BLaER1 (cell line): ENCODE measurements around the gene HHAT.

Experiments
- H3K27ac ChIP-seq: shearing (Covaris generic); formaldehyde crosslinking; 2 replicates; pipeline ENCODE4 v1.8.1; 2022
- H3K27me3 ChIP-seq: shearing (Covaris generic); formaldehyde crosslinking; 2 replicates; pipeline ENCODE4 v1.8.1; 2022
- H3K36me3 ChIP-seq: shearing (Covaris generic); formaldehyde crosslinking; 2 replicates; pipeline ENCODE4 v1.8.1; 2022
- H3K4me1 ChIP-seq: shearing (Covaris generic); formaldehyde crosslinking; 2 replicates; pipeline ENCODE4 v1.8.1; 2022
- H3K4me2 ChIP-seq: shearing (Covaris generic); formaldehyde crosslinking; 2 replicates; pipeline ENCODE4 v1.8.1; 2022
- H3K4me3 ChIP-seq: shearing (Covaris generic); formaldehyde crosslinking; 2 replicates; pipeline ENCODE4 v1.8.1; 2022
- H3K9ac ChIP-seq: shearing (Covaris generic); formaldehyde crosslinking; 2 replicates; pipeline ENCODE4 v1.8.1; 2022
- H3K9me3 ChIP-seq: shearing (Covaris generic); formaldehyde crosslinking; 2 replicates; pipeline ENCODE4 v1.8.1; 2022
- H4K20me1 ChIP-seq: shearing (Covaris generic); formaldehyde crosslinking; 2 replicates; pipeline ENCODE4 v1.8.1; 2022
- Cebpa-rat ChIP-seq: shearing (Covaris generic); IDR thresholded peaks from 2 replicates; pipeline ENCODE4 v1.8.1; 2022

The HHAT gene

DNA sequence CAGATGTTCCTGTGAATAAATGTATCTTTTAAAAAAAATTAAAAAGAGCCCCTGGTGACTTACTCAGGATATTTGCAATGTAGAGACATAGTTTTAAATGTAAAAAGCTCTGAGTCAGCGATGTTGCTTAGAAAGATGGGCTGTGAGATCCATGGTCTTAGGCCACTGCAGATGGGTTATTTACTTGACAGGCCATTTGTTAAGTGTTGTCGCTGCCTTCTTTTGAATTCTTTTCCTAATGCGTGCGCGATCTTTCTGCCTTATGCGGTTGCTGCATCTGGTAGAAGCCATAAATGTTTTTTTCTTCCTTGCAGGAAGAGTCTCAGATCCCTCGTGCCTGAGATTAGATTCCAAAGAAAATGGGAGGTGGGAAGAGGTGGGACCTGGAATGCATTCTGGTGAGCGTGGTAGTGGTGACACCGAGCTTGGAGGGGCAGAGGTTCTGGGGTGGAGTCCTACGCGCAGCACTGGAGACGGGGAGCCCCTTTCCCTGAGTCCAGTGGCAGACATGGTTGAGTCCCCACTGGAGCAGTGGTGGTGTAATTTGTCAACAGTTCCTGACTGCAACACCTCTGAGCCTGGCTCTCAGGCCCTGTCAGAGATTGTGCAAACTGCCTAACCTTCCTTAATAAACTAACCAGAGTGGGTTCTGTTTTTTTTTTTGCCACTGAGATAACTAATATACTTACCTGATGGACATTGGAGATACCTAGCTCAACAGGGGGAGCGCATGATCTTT lies 197.2 kb downstream of the HHAT start:
- Histone ChIP-seq H4K20me1 (no peaks in the 10 kb centered on the region), H3K9me3 (no peaks in the 10 kb centered on the region), H3K4me2 (no peak overlapping the region), H3K4me3 (no peak overlapping the region), H3K36me3 (no peaks in the 10 kb centered on the region), H3K9ac (no peak overlapping the region), H3K4me1 (no peaks in the 10 kb centered on the region), H3K27me3 (no peaks in the 10 kb centered on the region), H3K27ac (no peak overlapping the region)
- TF ChIP-seq Cebpa-rat, result no peak

DNA sequence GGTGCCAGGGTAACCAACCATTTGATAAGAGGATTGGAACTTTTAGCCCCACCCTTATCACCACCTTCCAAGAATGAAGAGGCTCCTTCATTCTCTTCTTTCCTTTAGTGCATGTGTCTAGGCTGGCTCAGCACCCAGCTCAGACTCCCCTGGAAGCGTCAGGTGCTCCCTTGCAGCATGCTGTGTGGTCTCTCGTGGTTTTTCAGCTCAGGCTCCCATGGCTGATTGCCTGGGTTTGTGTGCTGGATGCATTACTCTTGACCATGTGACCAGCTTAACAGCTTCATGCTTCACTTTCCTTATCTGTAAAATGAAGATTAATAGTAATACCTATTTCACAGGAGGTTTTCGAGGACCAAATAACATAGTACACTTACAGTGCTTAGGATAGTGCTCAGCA lies 198.4 kb downstream of the HHAT start:
- Histone ChIP-seq H3K9ac (no peak overlapping the region), H3K27me3 (no peaks in the 10 kb centered on the region), H3K27ac (no peak overlapping the region), H4K20me1 (no peaks in the 10 kb centered on the region), H3K36me3 (no peaks in the 10 kb centered on the region), H3K9me3 (no peaks in the 10 kb centered on the region), H3K4me3 (no peak overlapping the region), H3K4me2 (no peak overlapping the region), H3K4me1 (no peaks in the 10 kb centered on the region)
- no peak for TF ChIP-seq Cebpa-rat

DNA sequence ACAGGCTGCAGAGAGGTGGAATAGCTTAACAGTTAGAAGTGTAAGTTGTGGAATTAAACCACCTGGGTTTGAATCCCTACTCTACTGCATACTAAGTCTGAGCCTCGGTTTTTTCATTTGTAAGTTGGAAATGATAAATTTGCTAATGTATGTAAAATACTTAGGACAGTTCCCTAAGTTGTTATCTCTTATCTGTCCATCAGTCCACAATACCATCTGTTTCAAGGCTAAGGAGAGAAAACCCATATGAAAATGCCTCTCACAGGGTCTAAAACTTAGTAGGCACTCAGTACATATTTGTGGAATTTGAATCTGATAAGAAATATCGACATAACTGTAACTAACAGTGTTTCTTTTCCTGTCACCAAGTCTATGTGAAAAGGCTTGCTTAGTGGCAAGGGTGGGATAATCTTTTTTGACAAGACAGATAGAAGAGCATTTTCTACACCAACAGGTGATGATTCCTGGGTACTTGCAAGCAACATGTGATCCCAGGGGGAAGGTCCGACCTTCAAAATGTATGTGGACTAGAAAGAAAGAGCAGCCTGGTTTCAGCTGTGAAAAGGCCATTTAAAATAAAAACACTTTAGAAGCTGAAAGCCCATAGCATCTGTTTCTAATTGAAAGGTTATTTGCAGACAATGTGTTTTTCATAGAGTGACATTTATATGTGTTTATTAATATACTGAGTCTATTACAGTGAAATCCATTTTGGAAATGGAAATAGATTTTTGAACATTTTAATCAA lies 202.9 kb downstream of the HHAT start:
- Histone ChIP-seq H3K4me3 (no peak overlapping the region), H3K27ac (no peak overlapping the region), H3K9ac (no peak overlapping the region), H3K36me3 (no peaks in the 10 kb centered on the region), H3K9me3 (no peaks in the 10 kb centered on the region), H3K27me3 (no peaks in the 10 kb centered on the region), H4K20me1 (no peaks in the 10 kb centered on the region), H3K4me2 (no peak overlapping the region), H3K4me1 (no peaks in the 10 kb centered on the region)
- no peak for TF ChIP-seq Cebpa-rat

DNA sequence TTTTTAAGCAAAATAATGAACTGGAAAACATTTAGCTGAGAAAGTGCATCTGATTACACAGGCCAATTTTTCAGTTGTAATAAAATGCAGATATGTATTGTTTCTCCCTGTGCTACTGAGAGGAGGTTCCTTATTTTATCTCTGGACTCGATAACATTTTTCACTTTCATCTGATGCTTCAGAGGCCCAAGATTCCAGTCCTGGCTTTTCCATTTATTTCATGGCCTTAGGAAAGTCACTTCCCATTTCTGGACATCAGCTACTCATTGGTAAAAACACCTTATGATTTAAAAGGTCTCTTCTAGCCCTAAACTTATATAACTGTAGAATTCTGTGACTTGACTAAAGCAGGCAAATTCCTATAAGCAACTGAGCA lies 203.5 kb downstream of the HHAT start:
- no peaks in the 10 kb centered on the region for H3K4me1 ChIP-seq
- H3K4me3 ChIP-seq, result no peak overlapping the region
- no peaks in the 10 kb centered on the region for H4K20me1 ChIP-seq
- no peaks in the 10 kb centered on the region for H3K27me3 ChIP-seq
- no peaks in the 10 kb centered on the region for H3K36me3 ChIP-seq
- no peak overlapping the region for H3K27ac ChIP-seq
- TF ChIP-seq Cebpa-rat, result no peak
- no peaks in the 10 kb centered on the region for H3K9me3 ChIP-seq
- no peak overlapping the region for H3K9ac ChIP-seq
- H3K4me2 ChIP-seq, result no peak overlapping the region

GRCh38 chr1:210535761-210536160 lies 207.1 kb downstream of the HHAT start:
- no peaks in the 10 kb centered on the region for H3K4me1 ChIP-seq
- no peaks in the 10 kb centered on the region for H3K27me3 ChIP-seq
- no peak for TF ChIP-seq Cebpa-rat
- H3K4me2 ChIP-seq, result no peak overlapping the region
- no peak overlapping the region for H3K27ac ChIP-seq
- no peak overlapping the region for H3K4me3 ChIP-seq
- H3K36me3 ChIP-seq, result no peaks in the 10 kb centered on the region
- H4K20me1 ChIP-seq, result no peaks in the 10 kb centered on the region
- no peak overlapping the region for H3K9ac ChIP-seq
- no peaks in the 10 kb centered on the region for H3K9me3 ChIP-seq

- no peak overlapping the region for H3K4me2 ChIP-seq
- H3K27ac ChIP-seq, result no peak overlapping the region
- H3K4me3 ChIP-seq, result no peak overlapping the region
- no peak overlapping the region for H3K9ac ChIP-seq
- TF ChIP-seq Cebpa-rat, result no peak
- H3K27me3 ChIP-seq, result no peaks in the 10 kb centered on the region
- H3K4me1 ChIP-seq, result no peaks in the 10 kb centered on the region
- no peaks in the 10 kb centered on the region for H4K20me1 ChIP-seq
- H3K36me3 ChIP-seq, result no peaks in the 10 kb centered on the region
- H3K9me3 ChIP-seq, result no peaks in the 10 kb centered on the region
Measured at GRCh38 chr1:210536254-210536961, 207.7 kb downstream of the HHAT start.

DNA sequence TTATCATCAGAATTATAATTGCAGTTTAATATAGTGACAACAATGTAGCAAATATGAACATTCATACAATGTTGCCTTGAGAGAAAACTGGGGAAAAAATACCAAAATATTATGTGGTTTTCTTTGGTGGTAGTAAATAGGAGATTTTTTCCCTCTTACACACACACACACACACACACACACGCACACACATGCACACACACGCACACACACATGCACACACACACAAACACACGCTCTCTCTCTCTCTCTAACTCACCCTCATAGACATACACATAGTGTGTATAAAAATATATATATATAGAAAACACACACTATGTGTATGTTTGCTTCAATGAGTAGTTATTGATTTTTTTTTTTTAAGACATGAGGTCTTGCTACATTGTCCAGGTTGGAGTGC lies 211.6 kb downstream of the HHAT start:
- no peaks in the 10 kb centered on the region for H3K9me3 ChIP-seq
- no peak overlapping the region for H3K9ac ChIP-seq
- no peaks in the 10 kb centered on the region for H3K36me3 ChIP-seq
- H3K4me3 ChIP-seq, result no peak overlapping the region
- H3K27me3 ChIP-seq, result no peaks in the 10 kb centered on the region
- no peak for TF ChIP-seq Cebpa-rat
- H3K4me1 ChIP-seq, result no peaks in the 10 kb centered on the region
- no peak overlapping the region for H3K27ac ChIP-seq
- H3K4me2 ChIP-seq, result no peak overlapping the region
- H4K20me1 ChIP-seq, result no peaks in the 10 kb centered on the region

GRCh38 chr1:210541680-210542358 lies 213.1 kb downstream of the HHAT start:
- H3K27ac ChIP-seq, result no peak overlapping the region
- no peak for TF ChIP-seq Cebpa-rat
- H3K9ac ChIP-seq, result no peak overlapping the region
- no peaks in the 10 kb centered on the region for H4K20me1 ChIP-seq
- H3K4me2 ChIP-seq, result no peak overlapping the region
- no peaks in the 10 kb centered on the region for H3K9me3 ChIP-seq
- no peaks in the 10 kb centered on the region for H3K27me3 ChIP-seq
- no peaks in the 10 kb centered on the region for H3K36me3 ChIP-seq
- no peaks in the 10 kb centered on the region for H3K4me1 ChIP-seq
- H3K4me3 ChIP-seq, result no peak overlapping the region

- no peaks in the 10 kb centered on the region for H3K27me3 ChIP-seq
Measured at GRCh38 chr1:210551899-210552298, 223.2 kb downstream of the HHAT start.

More at GRCh38 chr1:210551899-210552298, 223.2 kb downstream of the HHAT start:
- Histone ChIP-seq H3K9me3 (no peaks in the 10 kb centered on the region), H3K4me1 (no peaks in the 10 kb centered on the region), H3K27ac (no peak overlapping the region), H3K36me3 (no peaks in the 10 kb centered on the region), H3K4me3 (no peak overlapping the region), H3K4me2 (no peak overlapping the region), H3K9ac (no peak overlapping the region), H4K20me1 (no peaks in the 10 kb centered on the region)
- TF ChIP-seq Cebpa-rat, result no peak
